CD4-positive, CD25-positive, alpha-beta regulatory T cell (primary cell): ENCODE measurements around the gene FNDC3A. TPM values are rescaled to one million over a fixed set of nuclear protein-coding genes. Genes with fewer than 3 reads are reported as not detected.
A peak's percentile ranks its signal among the peaks of the same experiment; 100 is the strongest.
"Not testable (repeated sequence)": the region's sequence is repeated elsewhere in the genome, so short reads cannot be mapped to it uniquely, and the experiment has no call there.

Experiments used
- ATAC-seq, 2 donors: fragments of 150-1000 bp; cut with Tn5 transposase; one replicate each; pipeline ENCODE4 v1.10.0; 2021; ENCODE audit warnings: low read depth in 2 of 2, moderate number of reproducible peaks in 2 of 2, moderate library complexity in 1 of 2
- DNase-seq, 3 donors: peaks; one replicate each; pipeline versions ENCODE4 v3.0.0 to v3.0.0-alpha.2; 2012 to 2022; ENCODE audit warnings: mixed read lengths in 1 of 3
- H3K27ac ChIP-seq: one replicate; pipeline ENCODE4 v1.7.0; 2013; ENCODE audit warnings: mild to moderate bottlenecking, low read length; ENCODE audit not compliant: insufficient read depth, poor library complexity, severe bottlenecking
- H3K27me3 ChIP-seq: one replicate; pipeline ENCODE4 v1.7.0; 2013; ENCODE audit warnings: low read length; ENCODE audit not compliant: control insufficient read depth, insufficient read depth
- H3K36me3 ChIP-seq: one replicate; pipeline ENCODE4 v1.7.0; 2013; ENCODE audit warnings: mild to moderate bottlenecking, low read length, moderate library complexity; ENCODE audit not compliant: control insufficient read depth, insufficient read depth
- H3K4me1 ChIP-seq: 2 replicates; pipeline ENCODE4 v1.7.0; 2013; ENCODE audit warnings: mild to moderate bottlenecking, low read length; ENCODE audit not compliant: insufficient read depth, control insufficient read depth, poor library complexity, severe bottlenecking
- H3K4me3 ChIP-seq: one replicate; pipeline ENCODE4 v1.7.0; 2013; ENCODE audit warnings: low read depth, mild to moderate bottlenecking, low read length, moderate library complexity
- H3K9me3 ChIP-seq, 2 experiments: 1 replicate in 1 of 2; 2 replicates in 1 of 2; pipeline ENCODE4 v1.7.0; 2013; ENCODE audit warnings: low read length in 2 of 2, mild to moderate bottlenecking in 1 of 2, moderate library complexity in 1 of 2; ENCODE audit not compliant: control insufficient read depth in 2 of 2
- H3K27ac Mint-ChIP-seq, 3 donors: one replicate each; pipeline ENCODE4 v1.8.0; 2020 to 2022; ENCODE audit warnings: mild to moderate bottlenecking in 3 of 3, mixed read lengths in 3 of 3, moderate library complexity in 2 of 3
- H3K27me3 Mint-ChIP-seq: one replicate; pipeline ENCODE4 v1.8.0; 2022; ENCODE audit warnings: mild to moderate bottlenecking, mixed read lengths
- H3K36me3 Mint-ChIP-seq: one replicate; pipeline ENCODE4 v1.8.0; 2020; ENCODE audit warnings: mixed read lengths
- H3K4me1 Mint-ChIP-seq, 4 donors: one replicate each; pipeline ENCODE4 v1.8.0; 2020 to 2022; ENCODE audit warnings: mixed read lengths in 4 of 4, mild to moderate bottlenecking in 1 of 4
- H3K4me3 Mint-ChIP-seq, 4 donors: one replicate each; pipeline ENCODE4 v1.8.0; 2020 to 2022; ENCODE audit warnings: mild to moderate bottlenecking in 4 of 4, mixed read lengths in 4 of 4, moderate library complexity in 3 of 4
- H3K9me3 Mint-ChIP-seq, 7 donors: one replicate each; pipeline ENCODE4 v1.8.0; 2020 to 2022; ENCODE audit warnings: mixed read lengths in 7 of 7, mild to moderate bottlenecking in 3 of 7, moderate library complexity in 2 of 7
- polyA plus RNA-seq, 4 donors: library from polyadenylated mRNA; unstranded; fragments of 300-500 nt; fragmentation: Illumina TruSeq; gene quantifications; one replicate each; pipeline ENCODE4 v1.2.3, GENCODE V29; 2021
- total RNA-seq: library from RNA; stranded (reverse); gene quantifications from one replicate; pipeline ENCODE4 v1.2.3, GENCODE V29; 2022

FNDC3A gene
- total and polyA plus RNA-seq, 5 donors from 2014 or later = 9.7 to 41.1 (median 10.6) TPM

DNA sequence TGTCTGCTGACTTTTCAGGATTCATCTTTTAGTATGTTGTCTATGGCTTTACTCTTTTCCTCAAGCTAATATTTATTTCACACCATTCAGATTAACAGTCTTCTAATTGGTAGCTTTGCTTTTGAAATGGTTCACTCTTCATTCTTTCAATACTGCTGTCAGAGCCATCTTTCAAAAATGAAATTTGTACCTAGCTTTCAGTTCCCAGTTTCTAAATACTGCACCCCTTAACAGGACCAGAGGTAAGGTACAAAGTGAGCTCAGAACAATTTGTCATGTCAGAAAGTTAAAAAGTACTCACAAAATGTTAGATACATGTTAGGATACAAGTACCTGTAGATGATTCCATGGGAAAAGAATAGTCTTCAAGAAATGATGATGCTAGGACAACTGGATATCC lies 83.0 kb downstream of the FNDC3A start:
- no peak overlapping the region for H3K4me3 ChIP-seq
- Mint-ChIP-seq H3K4me1 (peaks cover 12 to 25% (median 18%) of the 10 kb centered on the region in 4 donors), H3K27ac (no peak overlapping the region), H3K4me3 (no peak overlapping the region), H3K27me3 (no peaks in the 10 kb centered on the region), H3K36me3 (peaks cover 37% of the 10 kb centered on the region), H3K9me3 (peaks cover 0 to 1% (median 0%) of the 10 kb centered on the region in 7 donors)
- peaks cover 3% of the 10 kb centered on the region for H3K36me3 ChIP-seq
- H3K9me3 ChIP-seq = no peaks in the 10 kb centered on the region
- H3K27me3 ChIP-seq = no peaks in the 10 kb centered on the region
- no peaks in the 10 kb centered on the region for H3K4me1 ChIP-seq
- DNase-seq (no peak), ATAC-seq (no peak)
- no peak overlapping the region for H3K27ac ChIP-seq

DNA sequence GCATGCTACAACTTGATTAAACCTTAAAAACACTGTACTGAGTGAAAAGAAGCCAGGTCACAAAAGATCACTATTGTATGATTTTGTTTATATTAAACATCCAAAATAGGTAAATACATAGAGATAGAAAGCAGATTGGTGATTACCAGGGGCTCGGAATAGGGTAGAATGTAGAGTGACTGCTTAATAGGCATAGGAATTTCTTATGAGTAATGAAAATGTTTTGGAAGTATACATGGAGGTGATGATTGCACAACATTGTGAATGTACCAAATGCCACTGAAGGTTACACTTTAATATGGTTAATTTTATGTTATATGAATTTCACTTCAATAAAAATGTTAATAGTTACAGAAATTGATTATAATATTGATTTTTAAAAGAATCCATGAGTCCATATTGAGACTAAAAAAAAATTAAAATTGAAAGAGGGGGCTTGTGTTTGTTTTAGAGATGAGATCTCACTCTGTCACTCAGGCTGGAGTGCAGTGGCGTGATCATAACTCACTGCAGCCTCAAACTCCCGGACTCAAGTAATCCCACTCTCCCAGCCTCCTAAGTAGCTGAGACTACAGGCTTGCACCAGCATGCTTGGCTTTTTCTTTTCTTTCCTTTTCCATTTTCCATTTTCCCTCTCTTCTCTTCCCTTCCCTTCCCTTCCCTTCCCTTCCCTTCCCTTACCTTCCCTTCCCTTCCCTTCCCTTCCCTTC lies 85.1 kb downstream of the FNDC3A start:
- no peak for DNase-seq
- H3K4me3 ChIP-seq = no peak overlapping the region
- H3K27ac ChIP-seq = no peak overlapping the region
- no peak overlapping the region for H3K27ac Mint-ChIP-seq
- H3K4me1 ChIP-seq = no peaks in the 10 kb centered on the region
- peaks cover 12 to 21% (median 21%) of the 10 kb centered on the region in 4 donors for H3K4me1 Mint-ChIP-seq
- H3K4me3 Mint-ChIP-seq = peak overlapping the region in 1 of 4 donors; percentile 45
- H3K9me3 ChIP-seq = no peaks in the 10 kb centered on the region
- peaks cover 28% of the 10 kb centered on the region for H3K36me3 Mint-ChIP-seq
- no peaks in the 10 kb centered on the region for H3K27me3 Mint-ChIP-seq
- peaks cover 0 to 1% (median 0%) of the 10 kb centered on the region in 7 donors for H3K9me3 Mint-ChIP-seq
- no peak for ATAC-seq
- H3K27me3 ChIP-seq = no peaks in the 10 kb centered on the region
- peaks cover 3% of the 10 kb centered on the region for H3K36me3 ChIP-seq

DNA sequence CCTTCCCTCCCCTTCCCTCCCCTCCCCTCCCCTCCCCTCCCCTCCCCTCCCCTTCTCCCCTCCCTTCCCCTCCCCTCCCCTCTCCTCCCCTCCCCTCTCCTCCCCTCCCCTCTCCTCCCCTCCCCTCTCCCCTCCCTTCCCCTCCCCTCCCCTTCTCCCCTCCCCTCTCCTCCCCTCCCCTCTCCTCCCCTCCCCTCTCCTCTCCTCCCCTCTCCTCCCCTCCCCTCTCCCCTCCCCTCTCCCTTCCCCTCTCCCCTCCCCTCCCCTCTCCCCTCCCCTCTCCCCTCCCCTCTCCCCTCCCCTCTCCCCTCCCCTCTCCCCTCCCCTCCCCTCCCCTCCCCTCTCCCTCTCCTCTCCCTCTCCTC lies 85.7 kb downstream of the FNDC3A start:
- not testable (repeated sequence) for H3K9me3 ChIP-seq, H3K27me3 ChIP-seq, H3K27ac ChIP-seq, H3K27me3 Mint-ChIP-seq, H3K36me3 ChIP-seq, H3K27ac Mint-ChIP-seq, ATAC-seq, H3K4me1 ChIP-seq, H3K4me3 Mint-ChIP-seq, DNase-seq, H3K9me3 Mint-ChIP-seq, H3K4me3 ChIP-seq
- H3K4me1 Mint-ChIP-seq = peaks cover 12 to 19% (median 19%) of the 10 kb centered on the region in 4 donors
- peaks cover 25% of the 10 kb centered on the region for H3K36me3 Mint-ChIP-seq

DNA sequence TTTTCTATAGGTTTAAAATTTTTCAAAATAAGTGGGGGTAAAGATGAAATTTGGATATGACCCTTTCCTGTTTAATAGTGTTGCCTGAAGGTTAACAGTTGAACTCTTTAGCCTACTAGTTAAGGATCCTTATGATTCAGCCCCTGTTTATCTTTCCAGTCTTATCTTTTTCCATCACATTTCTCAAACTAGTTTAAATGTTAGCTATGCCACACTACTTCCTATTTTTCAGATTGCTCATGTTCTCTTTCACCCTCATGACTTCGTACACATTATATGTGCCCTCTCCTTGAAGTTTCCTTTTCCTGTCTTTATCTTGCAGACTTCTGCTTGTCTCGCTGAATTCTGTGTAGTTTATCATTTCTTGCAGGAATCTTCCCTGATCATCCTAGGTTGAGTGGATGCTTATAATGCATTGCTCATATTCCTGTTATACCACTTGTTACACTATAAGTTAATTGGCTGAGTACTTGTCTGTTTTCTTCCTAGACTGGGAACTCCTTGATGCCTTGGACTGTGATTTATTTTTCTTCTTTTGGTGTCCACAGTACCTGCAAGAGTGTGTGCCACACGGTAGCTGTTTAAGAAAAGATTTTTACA lies 86.7 kb downstream of the FNDC3A start:
- DNase-seq (no peak), ATAC-seq (no peak)
- Mint-ChIP-seq H3K27ac (no peak overlapping the region), H3K4me1 (peaks cover 12 to 20% (median 18%) of the 10 kb centered on the region in 4 donors), H3K9me3 (peaks cover 0 to 2% (median 0%) of the 10 kb centered on the region in 7 donors), H3K27me3 (no peaks in the 10 kb centered on the region), H3K36me3 (peaks cover 31% of the 10 kb centered on the region), H3K4me3 (no peak overlapping the region)
- Histone ChIP-seq H3K4me1 (no peaks in the 10 kb centered on the region), H3K27ac (no peak overlapping the region), H3K36me3 (peaks cover 3% of the 10 kb centered on the region), H3K9me3 (no peaks in the 10 kb centered on the region), H3K27me3 (no peaks in the 10 kb centered on the region), H3K4me3 (no peak overlapping the region)

DNA sequence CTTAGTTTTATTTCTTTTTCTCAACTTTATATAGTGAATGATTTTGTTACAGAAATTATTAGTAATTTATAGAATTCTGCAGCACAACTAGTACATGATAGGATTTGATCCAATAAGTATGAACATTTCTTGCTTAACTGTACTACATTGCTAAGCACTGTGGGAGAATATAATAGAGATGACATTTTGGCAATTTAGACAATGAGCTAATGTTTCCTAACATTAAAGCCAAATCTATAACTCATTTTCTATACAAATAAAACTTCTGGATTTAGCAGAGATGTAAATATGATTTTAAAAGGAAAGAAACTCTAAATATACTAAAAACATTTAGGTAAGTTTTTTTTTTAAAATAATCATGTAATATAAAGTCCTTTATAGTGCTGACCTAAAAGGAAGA lies 87.3 kb downstream of the FNDC3A start:
- H3K4me1 Mint-ChIP-seq = peaks cover 12 to 20% (median 18%) of the 10 kb centered on the region in 4 donors

DNA sequence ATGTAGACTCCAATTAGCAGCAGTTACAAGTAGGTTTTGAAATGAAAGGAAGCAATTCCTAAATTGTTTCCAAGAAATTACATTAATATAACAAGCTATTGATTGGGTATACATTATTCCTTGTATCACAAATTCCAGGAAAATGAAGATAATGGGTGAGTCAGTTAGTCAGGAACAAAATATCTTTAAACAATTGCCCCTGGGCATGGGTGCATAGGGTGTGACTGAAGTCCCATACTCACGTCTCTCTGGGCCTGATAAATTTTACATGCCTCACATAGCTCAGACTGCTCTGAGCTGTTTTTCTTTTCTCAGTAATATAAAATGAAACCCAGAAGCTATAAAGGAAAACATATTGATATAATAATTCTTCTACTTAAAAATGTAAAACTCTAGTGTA lies 87.8 kb downstream of the FNDC3A start:
- DNase-seq = no peak
- peaks cover 0 to 2% (median 0%) of the 10 kb centered on the region in 7 donors for H3K9me3 Mint-ChIP-seq
- peaks cover 12 to 20% (median 19%) of the 10 kb centered on the region in 4 donors for H3K4me1 Mint-ChIP-seq

More for the DNA sequence above, 87.3 kb downstream of the FNDC3A start:
- ATAC-seq = no peak
- Histone ChIP-seq H3K4me3 (no peak overlapping the region), H3K4me1 (no peaks in the 10 kb centered on the region), H3K27me3 (no peaks in the 10 kb centered on the region), H3K9me3 (no peaks in the 10 kb centered on the region), H3K36me3 (peaks cover 3% of the 10 kb centered on the region), H3K27ac (no peak overlapping the region)
- peaks cover 33% of the 10 kb centered on the region for H3K36me3 Mint-ChIP-seq
- no peaks in the 10 kb centered on the region for H3K27me3 Mint-ChIP-seq
- H3K4me3 Mint-ChIP-seq = no peak overlapping the region
- H3K27ac Mint-ChIP-seq = no peak overlapping the region
- peaks cover 0 to 2% (median 0%) of the 10 kb centered on the region in 7 donors for H3K9me3 Mint-ChIP-seq
- DNase-seq = no peak

DNA sequence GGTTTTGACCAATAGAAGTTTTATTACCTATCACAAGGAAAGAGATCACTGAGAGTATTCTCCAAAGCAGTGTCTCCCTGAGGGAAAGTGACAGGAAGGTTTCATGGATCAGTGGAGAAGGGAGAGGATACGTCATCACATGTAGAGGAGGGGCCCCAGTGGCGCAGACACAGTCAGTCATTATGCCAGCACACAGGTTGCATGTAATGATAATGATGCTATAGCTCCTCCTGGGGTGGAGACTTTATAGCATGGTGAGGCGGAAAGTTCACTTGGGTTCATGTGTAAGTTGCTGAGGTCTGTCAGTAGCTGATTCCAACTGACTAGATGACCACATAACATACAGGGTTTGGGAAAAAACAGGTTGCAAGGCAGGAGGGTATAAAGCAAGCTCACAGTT lies 88.8 kb downstream of the FNDC3A start:
- DNase-seq (no peak), ATAC-seq (no peak)
- no peaks in the 10 kb centered on the region for H3K27me3 Mint-ChIP-seq
- H3K4me1 Mint-ChIP-seq = peaks cover 16 to 25% (median 19%) of the 10 kb centered on the region in 4 donors
- peaks cover 28% of the 10 kb centered on the region for H3K36me3 Mint-ChIP-seq
- peaks cover 0 to 4% (median 0%) of the 10 kb centered on the region in 7 donors for H3K9me3 Mint-ChIP-seq
- Histone ChIP-seq H3K4me1 (no peaks in the 10 kb centered on the region), H3K36me3 (peaks cover 3% of the 10 kb centered on the region), H3K9me3 (no peaks in the 10 kb centered on the region), H3K27me3 (no peaks in the 10 kb centered on the region), H3K4me3 (no peak overlapping the region), H3K27ac (no peak overlapping the region)
- no peak overlapping the region for H3K4me3 Mint-ChIP-seq
- peak overlapping the region in 1 of 3 donors; percentile 56 for H3K27ac Mint-ChIP-seq

More for the DNA sequence above, 87.8 kb downstream of the FNDC3A start:
- Mint-ChIP-seq H3K4me3 (no peak overlapping the region), H3K36me3 (peaks cover 29% of the 10 kb centered on the region), H3K27ac (no peak overlapping the region), H3K27me3 (no peaks in the 10 kb centered on the region)
- H3K4me1 ChIP-seq = no peaks in the 10 kb centered on the region
- no peak overlapping the region for H3K4me3 ChIP-seq
- peaks cover 1% of the 10 kb centered on the region for H3K36me3 ChIP-seq
- H3K9me3 ChIP-seq = no peaks in the 10 kb centered on the region
- H3K27ac ChIP-seq = no peak overlapping the region
- H3K27me3 ChIP-seq = no peaks in the 10 kb centered on the region
- no peak for ATAC-seq
